HAP-1 (cell line): ENCODE data around the gene FKBP3.
"Not testable (repeated sequence)": the region's sequence is repeated elsewhere in the genome, so short reads cannot be mapped to it uniquely, and the experiment has no call there.

Source experiments
- DNase-seq, 2 experiments: peaks; one replicate each; pipeline ENCODE4 v3.0.0-alpha.2; 2016 to 2020; ENCODE audit warnings: low spot score in 2 of 2
- H3K27me3 ChIP-seq: fragments of 250-450 bp; sonication (Bioruptor Pico); 2 replicates; pipeline ENCODE4 v1.5.1; 2020; ENCODE audit warnings: low read depth, mild to moderate bottlenecking, moderate library complexity
- H3K36me3 ChIP-seq: fragments of 250-450 bp; sonication (Bioruptor Pico); replicated peaks from 2 replicates; pipeline ENCODE4 v1.5.1; 2020; ENCODE audit warnings: mild to moderate bottlenecking
- H3K4me1 ChIP-seq: fragments of 250-450 bp; sonication (Bioruptor Pico); 2 replicates; pipeline ENCODE4 v1.5.1; 2020; ENCODE audit warnings: mild to moderate bottlenecking
- H3K4me3 ChIP-seq: fragments of 250-450 bp; sonication (Bioruptor Pico); 2 replicates; pipeline ENCODE4 v1.5.1; 2020; ENCODE audit warnings: mild to moderate bottlenecking, moderate library complexity
- H3K9me3 ChIP-seq: fragments of 250-450 bp; sonication (Bioruptor Pico); 2 replicates; pipeline ENCODE4 v1.5.1; 2020; ENCODE audit warnings: mild to moderate bottlenecking, moderate library complexity
- in situ Hi-C: fragments of 300-500 bp; cut with MboI; formaldehyde crosslinking; loops from 3 replicates; pipeline ENCODE4 v1.14.3; 2020; ENCODE audit warnings: low sequenced_read_pairs, inconsistent platforms, mixed read lengths

Gene FKBP3

DNA sequence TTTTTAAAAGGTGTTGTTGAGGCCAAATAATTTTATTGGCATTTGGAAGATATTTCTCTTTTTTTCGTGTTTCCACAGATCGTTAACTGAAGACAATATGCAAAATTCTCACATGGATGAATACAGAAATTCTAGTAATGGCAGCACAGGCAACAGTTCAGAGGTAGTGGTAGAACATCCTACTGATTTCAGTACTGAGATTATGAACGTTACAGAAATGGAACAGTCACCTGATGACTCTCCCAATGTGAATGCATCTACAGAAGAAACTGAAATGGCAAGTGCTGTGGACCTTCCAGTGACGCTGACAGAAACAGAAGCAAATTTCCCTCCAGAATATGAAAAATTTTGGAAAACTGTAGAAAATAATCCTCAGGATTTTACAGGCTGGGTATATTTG is 39.1 kb downstream of the FKBP3 start:
- Histone ChIP-seq H3K27me3 (no peaks in the 10 kb centered on the region), H3K36me3 (peaks cover 46% of the 10 kb centered on the region), H3K9me3 (no peaks in the 10 kb centered on the region), H3K4me1 (peaks cover 17% of the 10 kb centered on the region), H3K4me3 (no peak overlapping the region)
- in situ Hi-C loops: no loop called here
- no peak for DNase-seq

DNA sequence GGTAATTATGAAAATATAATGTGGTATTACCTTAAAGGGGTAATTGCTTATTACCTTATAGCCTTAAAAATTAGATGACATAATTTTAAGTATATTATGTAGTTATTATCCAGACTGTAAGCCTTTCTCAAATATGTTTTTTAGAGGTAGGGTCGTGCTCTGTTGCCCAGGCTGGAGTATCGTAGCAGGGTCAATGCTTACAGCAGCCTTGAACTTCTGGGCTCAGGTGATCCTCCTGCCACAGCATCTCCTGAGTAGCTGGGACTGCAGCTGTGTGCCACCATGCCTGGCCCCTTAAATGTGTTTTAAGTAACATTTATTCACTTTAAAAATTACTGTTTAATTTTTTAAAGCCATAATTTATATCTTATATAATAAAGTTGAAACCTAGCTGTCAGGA is 40.0 kb downstream of the FKBP3 start:
- H3K36me3 ChIP-seq: peaks cover 40% of the 10 kb centered on the region
- peaks cover 26% of the 10 kb centered on the region for H3K4me1 ChIP-seq
- in situ Hi-C loops: no loop called here
- no peak for DNase-seq
- H3K27me3 ChIP-seq: no peaks in the 10 kb centered on the region
- H3K9me3 ChIP-seq: no peaks in the 10 kb centered on the region
- H3K4me3 ChIP-seq: no peak overlapping the region

DNA sequence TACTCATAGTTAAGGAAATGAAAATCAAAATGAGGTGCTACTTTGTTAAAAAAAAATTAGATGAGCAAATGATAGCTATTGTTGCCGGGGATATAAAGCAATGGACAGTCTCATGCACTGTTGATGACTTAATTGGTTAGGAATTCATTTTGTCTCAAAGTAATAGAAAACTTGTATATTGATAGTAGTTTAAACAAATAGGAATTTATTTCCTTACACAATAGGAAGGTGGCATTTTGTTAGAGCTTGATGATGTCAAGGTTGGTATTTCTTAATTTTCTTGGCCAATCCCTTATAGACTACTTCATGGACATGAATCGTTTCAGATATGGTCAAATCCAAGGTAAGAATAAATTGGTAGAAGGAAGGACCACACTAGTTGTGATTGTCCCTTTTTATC is 42.6 kb downstream of the FKBP3 start:
- no peak for DNase-seq
- no peaks in the 10 kb centered on the region for H3K27me3 ChIP-seq
- H3K4me3 ChIP-seq: no peak overlapping the region
- in situ Hi-C loops: no loop called here
- H3K36me3 ChIP-seq: peaks cover 21% of the 10 kb centered on the region
- peaks cover 36% of the 10 kb centered on the region for H3K4me1 ChIP-seq
- H3K9me3 ChIP-seq: no peaks in the 10 kb centered on the region

GRCh38 chr14:45089813-45090212 is 44.5 kb downstream of the FKBP3 start:
- in situ Hi-C loops: no loop called here
- DNase-seq: no peak
- Histone ChIP-seq H3K27me3 (no peaks in the 10 kb centered on the region), H3K36me3 (peaks cover 6% of the 10 kb centered on the region; the same call in 1 of the 2 replicates), H3K4me3 (no peak overlapping the region), H3K4me1 (peaks cover 40% of the 10 kb centered on the region), H3K9me3 (no peaks in the 10 kb centered on the region)

DNA sequence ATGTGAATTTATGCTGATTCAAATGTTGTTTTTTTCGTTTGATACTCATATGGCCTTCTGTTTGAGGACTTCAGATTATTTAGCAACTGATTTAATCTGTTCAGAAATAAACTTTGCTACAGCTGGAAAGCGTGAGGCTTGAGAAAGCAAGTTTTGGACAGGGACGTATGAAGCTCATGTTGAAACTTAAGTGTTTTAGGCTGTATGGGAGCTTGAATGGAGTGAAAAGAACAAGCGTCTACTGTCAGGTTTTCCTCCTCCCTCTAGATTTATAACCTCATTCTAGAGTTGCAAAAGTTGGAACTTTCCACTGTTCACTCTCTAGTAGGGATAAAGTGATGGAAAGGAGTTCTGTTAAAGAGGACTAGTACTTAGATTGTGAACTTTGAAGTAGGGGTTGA is 49.3 kb downstream of the FKBP3 start:
- in situ Hi-C loops: no loop called here
- H3K9me3 ChIP-seq: no peaks in the 10 kb centered on the region
- peak in 1 of 2 experiments; percentile 25 for DNase-seq
- no peaks in the 10 kb centered on the region for H3K27me3 ChIP-seq
- no peaks in the 10 kb centered on the region for H3K36me3 ChIP-seq
- peak overlapping the region; percentile 63 for H3K4me3 ChIP-seq
- peaks cover 33% of the 10 kb centered on the region for H3K4me1 ChIP-seq

GRCh38 chr14:45083976-45084722 is 50.1 kb downstream of the FKBP3 start, which contains the start of gene PRPF39:
PRPF39 (plus strand) TSS chr14:45084116; CDS start chr14:45095240, 11,124 bp downstream.
- Histone ChIP-seq H3K4me3 (peak within 1 kb of the TSS; percentile 63), H3K27me3 (no peaks in the 10 kb centered on the region), H3K4me1 (peaks cover 25% of the 10 kb centered on the region), H3K36me3 (no peaks in the 10 kb centered on the region), H3K9me3 (no peaks in the 10 kb centered on the region)
- in situ Hi-C loops: no loop called here
- DNase-seq: peak; percentile 85 to 96

DNA sequence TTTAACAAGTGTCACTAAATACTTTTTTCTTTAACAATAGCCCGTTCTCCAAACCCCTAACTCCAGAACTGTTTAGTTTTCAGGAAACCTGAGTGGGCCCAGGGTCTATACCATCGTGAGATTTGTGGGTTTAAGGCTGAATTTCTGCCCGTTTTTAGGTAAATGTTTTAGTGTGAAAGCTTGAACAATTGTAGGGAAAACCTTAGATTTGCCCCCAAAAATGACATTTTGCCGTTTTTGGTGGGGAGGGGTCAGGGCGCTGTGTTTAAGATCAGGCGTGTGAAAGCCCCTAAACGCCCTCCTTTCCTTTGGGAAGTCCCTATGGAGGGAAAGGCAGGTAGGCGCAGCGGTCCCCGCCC is 50.7 kb downstream of the FKBP3 start:
- no peaks in the 10 kb centered on the region for H3K9me3 ChIP-seq
- no peak for DNase-seq
- peaks cover 20% of the 10 kb centered on the region for H3K4me1 ChIP-seq
- H3K4me3 ChIP-seq: peak overlapping the region; percentile 63
- no peaks in the 10 kb centered on the region for H3K36me3 ChIP-seq
- no peaks in the 10 kb centered on the region for H3K27me3 ChIP-seq
- in situ Hi-C loops: no loop called here

GRCh38 chr14:45082420-45082819 is 51.9 kb downstream of the FKBP3 start:
- Histone ChIP-seq H3K4me3 (no peak overlapping the region), H3K9me3 (no peaks in the 10 kb centered on the region), H3K27me3 (no peaks in the 10 kb centered on the region), H3K36me3 (no peaks in the 10 kb centered on the region), H3K4me1 (peaks cover 12% of the 10 kb centered on the region)
- no peak for DNase-seq
- in situ Hi-C loops: no loop called here

- H3K27me3 ChIP-seq, H3K4me3 ChIP-seq, H3K4me1 ChIP-seq, H3K36me3 ChIP-seq, in situ Hi-C loops, DNase-seq, H3K9me3 ChIP-seq: not testable (repeated sequence)
Measured at GRCh38 chr14:45081096-45081495, 53.2 kb downstream of the FKBP3 start.

DNA sequence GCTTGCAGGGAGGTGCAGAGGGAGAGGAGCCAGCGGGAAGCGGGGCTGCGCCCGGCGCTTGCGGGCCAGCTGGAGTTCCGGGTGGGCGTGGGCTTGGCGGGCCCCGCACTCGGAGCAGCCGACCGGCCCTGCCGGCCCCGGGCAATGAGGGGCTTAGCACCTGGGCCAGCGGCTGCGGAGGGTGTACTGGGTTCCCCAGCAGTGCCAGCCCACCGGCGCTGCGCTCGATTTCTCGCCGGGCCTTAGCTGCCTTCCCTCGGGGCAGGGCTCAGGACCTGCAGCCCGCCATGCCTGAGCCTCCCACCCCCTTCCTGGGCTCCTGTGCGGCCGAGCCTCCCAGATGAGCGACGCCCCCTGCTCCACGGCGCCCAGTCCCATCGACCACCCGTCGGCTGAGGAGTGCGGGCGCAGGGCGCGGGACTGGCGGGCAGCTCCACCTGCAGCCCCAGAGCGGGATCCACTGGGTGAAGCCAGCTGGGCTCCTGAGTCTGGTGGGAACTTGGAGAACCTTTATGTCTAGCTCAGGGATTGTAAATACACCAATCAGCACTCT is 53.8 kb downstream of the FKBP3 start:
- DNase-seq, H3K4me3 ChIP-seq, H3K36me3 ChIP-seq, in situ Hi-C loops, H3K9me3 ChIP-seq, H3K27me3 ChIP-seq: not testable (repeated sequence)
- H3K4me1 ChIP-seq: peaks cover 10% of the 10 kb centered on the region

DNA sequence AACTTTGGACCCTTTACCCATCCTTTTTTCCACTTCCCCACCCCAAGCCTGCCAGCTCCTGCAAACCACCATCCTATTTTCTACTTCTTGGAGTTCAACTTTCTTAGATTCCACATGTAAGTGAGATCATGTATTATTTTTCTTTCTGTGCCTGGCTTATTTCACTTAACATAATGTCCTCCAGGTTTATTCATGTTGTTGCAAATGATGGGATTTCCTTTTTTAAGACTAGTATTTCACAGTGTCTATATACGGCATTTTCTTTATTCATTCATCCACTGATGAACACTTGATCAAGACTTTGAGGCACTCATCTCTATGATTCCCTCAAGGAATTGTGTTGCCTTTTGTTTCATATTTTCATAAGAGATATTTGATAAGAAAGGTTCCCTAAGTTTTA is 56.0 kb downstream of the FKBP3 start:
- Histone ChIP-seq H3K9me3 (no peaks in the 10 kb centered on the region), H3K27me3 (no peaks in the 10 kb centered on the region), H3K36me3 (no peaks in the 10 kb centered on the region), H3K4me1 (peaks cover 7% of the 10 kb centered on the region), H3K4me3 (no peak overlapping the region)
- DNase-seq: no peak
- in situ Hi-C loops: no loop called here

DNA sequence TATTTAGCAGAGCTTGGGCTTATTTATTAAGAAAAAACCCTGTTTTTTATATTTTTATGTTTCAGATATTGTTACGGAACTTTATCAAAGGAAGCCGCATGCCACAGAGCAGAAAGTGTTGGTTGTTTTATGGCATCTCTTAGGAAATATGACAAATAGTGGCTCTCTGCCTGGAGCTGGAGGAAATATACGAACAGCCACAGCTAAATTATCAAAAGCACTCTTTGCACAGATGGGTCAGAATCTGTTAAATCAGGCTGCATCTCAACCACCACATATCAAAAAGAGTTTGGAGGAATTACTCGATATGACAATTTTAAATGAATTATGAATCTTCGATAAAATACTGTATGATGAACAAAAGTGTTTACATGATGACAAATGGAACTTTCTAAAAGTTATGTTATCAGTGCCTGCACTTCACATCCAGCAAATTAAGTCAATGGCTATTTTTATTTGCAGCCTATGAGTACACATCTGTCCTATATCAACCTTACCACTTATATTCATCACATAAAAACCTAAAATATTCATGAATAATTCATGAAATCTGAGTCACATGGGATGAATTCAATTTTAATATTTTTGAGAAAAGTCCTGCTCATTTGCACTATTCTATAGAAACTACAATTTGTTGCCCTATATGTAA is 60.9 kb downstream of the FKBP3 start:
- Histone ChIP-seq H3K4me3 (no peak overlapping the region), H3K36me3 (no peaks in the 10 kb centered on the region), H3K9me3 (no peaks in the 10 kb centered on the region), H3K27me3 (no peaks in the 10 kb centered on the region), H3K4me1 (peaks cover 5% of the 10 kb centered on the region; the same call in 1 of the 2 replicates)
- in situ Hi-C loops: no loop called here
- DNase-seq: no peak

DNA sequence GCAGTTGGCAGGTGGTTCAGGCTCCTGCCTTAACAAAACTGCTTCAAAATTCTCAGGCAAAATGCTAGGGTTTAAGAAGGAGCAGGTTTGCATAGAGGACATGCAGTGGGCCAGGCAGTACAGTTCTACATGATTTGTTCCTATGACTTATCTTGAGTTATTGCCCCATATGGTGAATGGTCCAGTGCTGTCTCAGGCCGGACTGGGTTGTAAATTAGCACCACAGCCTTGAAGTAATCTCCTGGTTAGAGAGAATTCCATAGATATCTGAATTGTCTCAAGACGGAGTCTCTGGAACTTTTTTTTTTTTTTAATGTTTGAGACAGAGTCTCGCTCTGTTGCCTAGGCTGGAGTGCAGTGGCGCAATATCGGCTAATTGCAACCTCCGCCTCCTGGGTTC is 62.2 kb downstream of the FKBP3 start:
- Histone ChIP-seq H3K4me3 (no peak overlapping the region), H3K4me1 (peaks cover 5% of the 10 kb centered on the region; the same call in 1 of the 2 replicates), H3K27me3 (no peaks in the 10 kb centered on the region), H3K36me3 (no peaks in the 10 kb centered on the region), H3K9me3 (no peaks in the 10 kb centered on the region)
- in situ Hi-C loops: no loop called here
- DNase-seq: no peak

- Histone ChIP-seq H3K27me3 (no peaks in the 10 kb centered on the region), H3K9me3 (no peaks in the 10 kb centered on the region), H3K4me3 (no peak overlapping the region), H3K36me3 (no peaks in the 10 kb centered on the region), H3K4me1 (no peaks in the 10 kb centered on the region)
- DNase-seq: no peak
- in situ Hi-C loops: no loop called here
Measured at GRCh38 chr14:45070215-45070614, 64.1 kb downstream of the FKBP3 start.
